Amniotic stem cell (primary cell): ENCODE results near the gene DOK4.
"Not testable (repeated sequence)": the region's sequence is repeated elsewhere in the genome, so short reads cannot be mapped to it uniquely, and the experiment has no call there.

Experiments
- DNase-seq: peaks from one replicate; lab custom pipeline; 2025; lab: John Stamatoyannopoulos, UW

DOK4 gene

GRCh38 chr16:57502048-57502775 lies 15.9 kb upstream of the DOK4 start:
- DNase-seq, result no peak

DNA sequence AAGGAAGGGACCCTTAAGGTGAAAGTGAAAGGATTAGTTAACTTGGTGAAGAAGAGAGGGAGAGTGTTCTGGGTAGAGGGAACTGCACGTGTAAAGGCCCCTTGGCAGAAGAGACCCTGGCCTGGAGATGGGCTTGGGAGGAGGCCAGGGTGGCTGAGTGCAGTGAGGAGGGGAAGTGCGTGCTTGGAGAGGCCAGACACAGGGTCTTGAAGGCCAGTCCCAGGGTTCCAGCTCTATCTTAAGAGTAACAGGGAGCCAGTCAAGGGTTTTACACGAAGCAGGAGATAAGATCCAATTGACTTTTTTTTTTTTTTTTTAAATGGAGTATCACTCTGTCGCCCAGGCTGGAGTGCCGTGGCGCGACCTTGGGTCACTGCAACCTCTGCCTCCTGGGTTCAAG lies 15.2 kb upstream of the DOK4 start:
- no peak for DNase-seq

DNA sequence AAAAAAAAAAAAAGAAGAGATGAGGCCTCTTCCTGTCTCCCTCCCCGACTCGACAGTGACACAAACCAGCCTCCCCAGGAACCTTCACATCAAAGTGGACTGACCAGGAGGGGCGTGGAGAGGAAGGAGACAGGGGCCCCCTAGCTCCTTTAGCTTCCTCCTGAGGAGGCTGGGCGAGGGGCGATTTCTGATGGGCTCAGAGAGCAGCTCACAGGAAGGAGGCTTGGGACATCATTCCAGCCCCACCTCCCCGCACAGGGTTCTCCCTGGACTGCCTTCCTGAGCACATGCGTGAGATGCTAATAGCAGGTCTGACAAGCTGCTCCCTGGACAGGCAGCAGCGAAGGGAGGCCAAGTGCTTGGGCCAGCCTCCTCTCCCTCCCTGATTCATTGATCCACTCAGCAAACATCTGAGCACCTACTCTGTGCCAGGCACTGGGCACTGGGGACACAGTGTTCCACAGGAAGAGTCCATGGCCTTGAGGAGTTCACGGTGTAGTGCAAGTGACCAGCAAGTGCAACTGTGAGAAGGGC lies 14.4 kb upstream of the DOK4 start:
- DNase-seq, result no peak

DNA sequence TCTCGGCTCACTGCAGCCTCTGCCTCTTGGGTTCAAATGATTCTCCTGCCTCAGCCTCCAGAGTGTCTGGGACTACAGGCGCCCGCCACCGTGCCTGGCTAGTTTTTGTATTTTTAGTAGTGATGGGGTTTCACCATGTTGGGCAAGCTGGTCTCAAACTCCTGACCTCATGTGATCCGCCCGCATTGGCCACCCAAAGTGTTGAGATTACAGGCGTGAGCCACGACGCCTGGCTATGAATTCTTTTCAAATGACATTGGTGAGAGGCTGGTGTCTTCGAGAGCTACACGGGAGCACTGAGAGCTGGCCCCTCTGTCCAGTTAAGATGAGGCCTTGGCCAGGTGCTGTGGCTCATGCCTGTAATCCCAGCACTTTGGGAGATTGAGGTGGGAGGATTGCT lies 13.6 kb upstream of the DOK4 start:
- DNase-seq, result not testable (repeated sequence)

GRCh38 chr16:57498031-57498430 lies 11.7 kb upstream of the DOK4 start:
- DNase-seq, result no peak

DNA sequence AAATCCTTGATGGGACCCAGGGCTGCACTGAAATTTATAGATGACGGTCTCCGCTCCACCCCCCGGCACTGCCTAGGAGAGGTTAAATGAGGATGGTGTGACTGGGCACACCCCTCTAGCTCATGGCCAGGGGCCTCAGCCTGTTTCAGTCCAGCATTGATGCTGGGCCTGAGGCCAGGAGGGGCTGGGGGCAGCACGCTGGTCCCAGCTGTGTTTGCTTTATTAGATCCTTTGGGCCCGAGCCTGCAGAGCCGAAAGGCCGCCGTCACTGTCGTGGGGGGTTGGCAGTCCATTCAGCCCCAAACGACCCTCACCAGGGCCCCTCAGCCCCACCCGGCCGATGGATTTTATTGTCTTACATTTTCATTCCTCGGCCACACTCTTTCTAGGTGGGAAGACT lies 10.8 kb upstream of the DOK4 start:
- DNase-seq, result no peak

- DNase-seq, result no peak
These were observed 7.5 kb upstream of the DOK4 start for GRCh38 chr16:57493767-57494166.

GRCh38 chr16:57489229-57489628 lies 2.9 kb upstream of the DOK4 start:
- DNase-seq, result no peak

- no peak for DNase-seq
These were observed 853 bp upstream of the DOK4 start for GRCh38 chr16:57486858-57487834.

GRCh38 chr16:57485091-57485915 lies 990 bp downstream of the DOK4 start:
- no peak for DNase-seq

GRCh38 chr16:57484515-57485005 lies 1.7 kb downstream of the DOK4 start:
- no peak for DNase-seq

- no peak for DNase-seq
These were observed 2.4 kb downstream of the DOK4 start for GRCh38 chr16:57483725-57484514.

DNA sequence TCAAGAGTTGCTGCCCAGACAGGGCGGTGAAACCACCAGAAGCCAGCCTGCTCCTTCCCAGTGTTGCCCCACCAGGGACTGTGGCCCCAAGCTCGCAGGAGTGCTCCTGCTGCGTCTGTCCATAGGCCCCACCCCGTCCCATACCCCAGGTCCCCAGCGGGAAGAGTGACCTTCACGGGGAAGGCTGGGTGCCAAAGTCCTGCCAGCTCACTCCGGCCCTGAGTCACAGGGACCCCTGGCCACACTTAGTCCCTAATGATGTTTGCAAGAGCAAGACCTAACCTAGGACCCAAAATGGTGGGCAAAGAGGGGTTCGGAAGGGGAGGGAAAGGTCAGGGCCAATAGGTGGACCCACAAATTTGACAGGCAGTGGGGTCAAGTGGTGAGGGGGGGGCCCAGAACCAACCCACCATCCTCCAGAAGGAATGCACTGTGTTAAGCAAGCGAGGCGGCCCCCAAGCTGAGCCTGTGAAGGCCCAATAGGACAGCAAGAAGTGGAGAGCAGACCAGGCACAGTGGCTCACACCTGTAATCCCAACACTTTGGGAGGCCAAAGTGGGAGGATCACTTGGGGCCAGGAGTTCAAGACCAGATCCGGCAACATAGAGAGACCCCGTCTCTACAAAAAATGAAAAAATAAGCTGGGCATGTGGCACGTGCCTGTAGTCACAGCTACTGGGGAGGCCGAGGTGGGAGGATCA lies 3.3 kb downstream of the DOK4 start:
- no peak for DNase-seq

- no peak for DNase-seq
These were observed 4.9 kb downstream of the DOK4 start for GRCh38 chr16:57481421-57481820.

DNA sequence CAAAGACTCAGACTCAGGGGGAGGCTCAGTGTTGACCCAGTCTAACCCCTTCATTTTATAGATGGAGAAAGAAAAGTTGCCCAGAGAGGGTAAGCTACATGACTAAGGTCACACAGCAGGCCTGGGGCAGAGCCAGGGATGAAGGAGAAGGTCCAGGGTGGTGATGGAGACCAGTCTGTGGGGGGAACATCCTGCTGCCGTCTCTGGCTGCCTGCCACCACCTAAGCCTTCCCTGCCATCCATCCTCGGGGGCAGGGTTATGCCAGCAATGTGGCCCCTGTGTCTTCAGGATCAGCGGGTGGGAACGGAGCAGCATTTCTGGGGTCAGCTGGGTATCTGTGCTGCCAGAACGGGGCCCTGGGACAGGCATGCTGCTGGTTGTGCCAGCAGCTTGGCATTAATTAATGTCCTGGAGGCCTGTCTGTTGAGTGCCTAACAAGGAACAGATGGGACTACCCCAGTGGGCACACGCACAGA lies 5.5 kb downstream of the DOK4 start:
- no peak for DNase-seq

DNA sequence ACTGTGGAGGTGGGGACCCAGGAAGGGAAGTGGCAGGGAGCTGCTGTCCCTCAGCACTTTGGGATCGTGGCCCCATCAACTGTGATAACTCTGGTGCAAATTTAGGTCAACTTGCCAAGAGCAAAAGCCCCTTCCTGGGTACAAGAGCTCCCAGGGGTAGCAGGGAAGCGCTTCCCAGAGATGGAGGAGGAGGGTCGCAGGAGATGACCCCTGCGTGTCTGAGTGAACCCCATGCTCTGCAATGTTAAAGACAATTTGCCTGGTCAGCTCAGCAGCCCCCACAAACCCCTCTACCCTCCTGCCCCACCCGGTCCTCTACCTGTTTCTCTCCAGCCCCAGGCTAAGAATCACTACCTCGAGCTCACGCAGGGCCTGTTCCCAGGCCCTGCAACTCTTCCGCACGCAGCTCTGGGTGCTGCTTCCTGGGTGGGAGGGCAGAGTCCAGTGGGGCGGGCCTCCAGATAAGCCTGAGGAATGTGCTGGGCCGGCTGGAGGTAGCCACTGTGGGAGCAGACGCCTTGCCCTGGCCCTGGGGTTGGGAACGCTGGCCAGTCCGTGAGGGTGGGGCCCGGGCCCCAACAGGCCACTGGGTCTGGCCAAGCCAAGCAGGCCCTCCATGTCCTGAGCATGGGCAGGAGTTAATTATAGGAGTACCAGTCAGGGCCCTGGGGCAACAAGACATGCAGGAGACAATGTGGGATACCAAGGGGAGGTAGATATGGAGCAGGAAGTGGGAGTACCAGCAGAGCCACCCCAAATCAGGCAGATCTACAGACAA lies 6.1 kb downstream of the DOK4 start:
- DNase-seq, result no peak

DNA sequence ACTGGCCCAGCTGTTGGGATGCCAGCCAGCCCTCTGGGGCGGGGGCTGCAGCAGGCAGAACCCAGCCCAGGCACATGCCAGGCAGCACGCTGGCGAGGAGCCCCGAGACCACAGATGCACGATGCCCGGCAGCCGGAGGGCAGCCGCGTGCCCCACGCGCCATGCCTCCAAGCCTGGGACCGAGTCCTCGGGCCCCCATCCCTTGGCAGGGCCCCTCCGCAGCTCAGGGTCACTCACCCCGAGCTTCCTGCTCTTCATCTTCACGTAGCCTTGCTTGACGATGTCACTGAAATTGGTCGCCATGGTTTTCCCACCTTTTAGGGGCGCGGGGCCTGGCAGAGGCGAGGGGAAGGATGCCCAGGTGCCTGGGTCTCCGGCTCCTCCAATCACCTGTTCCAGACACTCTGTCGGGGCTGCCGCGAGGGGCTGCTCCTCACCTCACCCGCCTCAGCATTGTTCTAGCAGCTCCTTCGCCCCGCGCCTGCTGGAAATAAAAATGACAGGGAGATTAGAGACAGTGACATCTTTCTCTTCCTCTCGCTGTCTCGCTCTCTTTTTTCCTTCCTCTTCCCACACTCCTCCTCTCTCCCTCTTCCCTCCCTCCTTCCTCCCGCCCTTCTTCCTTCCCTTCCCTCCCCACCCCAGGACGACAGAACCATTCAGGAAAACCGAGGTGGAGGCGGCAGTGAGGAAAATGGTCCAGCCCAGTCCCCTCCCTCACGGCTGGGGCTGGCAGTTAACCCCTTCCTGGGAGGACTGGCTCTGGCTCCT lies 6.9 kb downstream of the DOK4 start:
- no peak for DNase-seq

DNA sequence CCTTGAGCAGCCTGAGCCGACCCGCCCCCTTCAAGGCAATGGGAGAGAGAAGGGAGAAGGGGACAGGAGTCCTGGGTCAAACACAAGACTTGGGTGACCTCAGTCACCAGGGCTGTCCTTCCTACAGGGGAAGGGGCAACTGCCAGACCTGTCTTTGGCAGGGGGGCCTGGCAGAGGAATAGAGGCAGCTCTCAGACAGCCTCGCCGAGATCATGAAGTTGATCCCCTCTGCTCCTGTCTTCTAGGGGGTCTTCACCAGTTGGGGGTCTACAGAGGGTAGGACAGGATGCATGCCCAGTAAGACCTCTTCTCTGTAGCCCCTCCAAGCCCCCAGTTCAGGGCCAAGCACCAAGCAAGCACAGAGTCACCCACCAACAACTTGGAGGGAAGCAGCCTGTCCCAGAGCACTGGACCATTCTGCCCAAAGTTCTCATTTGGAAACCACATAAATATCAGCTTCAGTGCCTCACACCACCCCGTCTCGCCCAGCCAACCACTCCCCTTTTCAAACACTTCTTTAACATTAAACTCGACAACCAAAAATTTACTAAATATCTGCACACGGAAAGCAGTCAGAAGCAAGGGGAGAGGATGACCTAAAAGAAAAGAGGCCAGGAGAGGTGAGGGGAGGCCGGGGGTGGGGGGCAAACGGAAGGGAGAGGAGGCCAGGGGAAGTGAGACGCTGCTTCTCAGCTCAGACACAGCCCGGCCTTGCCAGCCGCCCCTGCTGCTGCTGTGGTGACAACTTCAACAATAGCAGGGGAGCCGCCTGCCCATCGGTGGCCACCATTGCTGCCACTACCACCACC lies 7.7 kb downstream of the DOK4 start:
- DNase-seq, result no peak
